HG03280 (cell line): ENCODE data around the gene SPTLC2.
"Not testable (repeated sequence)": the region's sequence is repeated elsewhere in the genome, so short reads cannot be mapped to it uniquely, and the experiment has no call there.

Experiments
- ATAC-seq: cut with Tn5 transposase; IDR thresholded peaks from one replicate; pipeline ENCODE4 v1.9.1; 2021; ENCODE audit warnings: mild to moderate bottlenecking, moderate library complexity; ENCODE audit not compliant: unreplicated experiment

Gene SPTLC2

GRCh38 chr14:77590845-77591485, 25.5 kb downstream of the SPTLC2 start:
- no peak for ATAC-seq

- ATAC-seq, result no peak
Observed at GRCh38 chr14:77589099-77589498, 27.3 kb downstream of the SPTLC2 start.

- not testable (repeated sequence) for ATAC-seq
Observed at GRCh38 chr14:77588411-77589025, 27.9 kb downstream of the SPTLC2 start.

GRCh38 chr14:77585385-77585784, 31.1 kb downstream of the SPTLC2 start:
- no peak for ATAC-seq

- no peak for ATAC-seq
Observed at GRCh38 chr14:77584809-77585208, 31.6 kb downstream of the SPTLC2 start.

- no peak for ATAC-seq
Observed at GRCh38 chr14:77583657-77584056, 32.8 kb downstream of the SPTLC2 start.

- no peak for ATAC-seq
Observed at GRCh38 chr14:77582511-77582910, 33.9 kb downstream of the SPTLC2 start.

GRCh38 chr14:77580964-77581505, 35.4 kb downstream of the SPTLC2 start:
- ATAC-seq, result peak; percentile 89

GRCh38 chr14:77580477-77580876, 36.0 kb downstream of the SPTLC2 start:
- ATAC-seq, result peak; percentile 21

- no peak for ATAC-seq
Observed at GRCh38 chr14:77579780-77580179, 36.7 kb downstream of the SPTLC2 start.

GRCh38 chr14:77579065-77579464, 37.4 kb downstream of the SPTLC2 start:
- ATAC-seq, result no peak

GRCh38 chr14:77574446-77575115, 41.9 kb downstream of the SPTLC2 start:
- no peak for ATAC-seq

- no peak for ATAC-seq
Observed at GRCh38 chr14:77573964-77574363, 42.5 kb downstream of the SPTLC2 start.

GRCh38 chr14:77570706-77571268, 45.6 kb downstream of the SPTLC2 start:
- ATAC-seq, result no peak

- no peak for ATAC-seq
Observed at GRCh38 chr14:77565994-77566305, 50.5 kb downstream of the SPTLC2 start.

- ATAC-seq, result no peak
Observed at GRCh38 chr14:77565289-77565993, 51.0 kb downstream of the SPTLC2 start.

GRCh38 chr14:77562681-77563080, 53.8 kb downstream of the SPTLC2 start:
- no peak for ATAC-seq

GRCh38 chr14:77561881-77562280, 54.6 kb downstream of the SPTLC2 start:
- ATAC-seq, result no peak

GRCh38 chr14:77559381-77559780, 57.1 kb downstream of the SPTLC2 start:
- ATAC-seq, result no peak

- no peak for ATAC-seq
Observed at GRCh38 chr14:77557391-77557790, 59.0 kb downstream of the SPTLC2 start.

- ATAC-seq, result no peak
Observed at GRCh38 chr14:77556946-77557345, 59.5 kb downstream of the SPTLC2 start.
